ENCODE results near the gene ATP2C1. TPM values are rescaled to one million over a fixed set of nuclear protein-coding genes. Genes with fewer than 3 reads are reported as not detected.
"Not testable (repeated sequence)": the region's sequence is repeated elsewhere in the genome, so short reads cannot be mapped to it uniquely, and the experiment has no call there.

Gene ATP2C1
- total RNA-seq, 2 donors from 2014 or later: 76.8 to 81.3 TPM

GRCh38 chr3:130968221-130968620 is 74.3 kb downstream of the ATP2C1 start:
- Histone ChIP-seq H3K27ac (ENCODE audit: low read depth, low read length) (no peak overlapping the region), H3K9me3 (ENCODE audit: control insufficient read depth, low read length) (no peaks in the 10 kb centered on the region), H3K9ac (ENCODE audit: extremely low read depth, low read length, poor library complexity, severe bottlenecking) (no peak overlapping the region), H3K36me3 (ENCODE audit: control insufficient read depth, insufficient read depth, low read length) (peaks cover 50% of the 10 kb centered on the region), H3K4me1 (ENCODE audit: control insufficient read depth, insufficient read depth, low read length) (peaks cover 6% of the 10 kb centered on the region), H3K27me3 (ENCODE audit: control insufficient read depth, insufficient read depth, low read length, poor library complexity, severe bottlenecking) (no peaks in the 10 kb centered on the region), H3K4me3 (ENCODE audit: low read length) (no peak overlapping the region)
- no peaks in the 10 kb centered on the region for H3K27me3 Mint-ChIP-seq (ENCODE audit: insufficient read depth)
- DNase-seq: no peak
- H3K36me3 Mint-ChIP-seq (ENCODE audit: low read depth): peaks cover 46% of the 10 kb centered on the region
- TF ChIP-seq CTCF (conservative IDR thresholded peaks at IDR 0.05): no peak
- WGBS, 2 experiments (ENCODE audit: insufficient coverage in 1 of 2, insufficient read length in 1 of 2): 91 to 92% methylated on average over 2 to 3 of the region's 3 CpGs
- peak overlapping the region; percentile 11 for H3K27ac Mint-ChIP-seq
- H3K4me3 Mint-ChIP-seq: no peak overlapping the region
- H3K4me1 Mint-ChIP-seq: peaks cover 14% of the 10 kb centered on the region
- peaks cover 5% of the 10 kb centered on the region for H3K9me3 Mint-ChIP-seq

GRCh38 chr3:130969621-130970020 is 75.7 kb downstream of the ATP2C1 start:
- no peak for TF ChIP-seq CTCF (conservative IDR thresholded peaks at IDR 0.05)
- no peaks in the 10 kb centered on the region for H3K27me3 Mint-ChIP-seq (ENCODE audit: insufficient read depth)
- H3K36me3 Mint-ChIP-seq (ENCODE audit: low read depth): peaks cover 44% of the 10 kb centered on the region
- H3K4me3 ChIP-seq (ENCODE audit: low read length): no peak overlapping the region
- H3K9me3 Mint-ChIP-seq: peaks cover 5% of the 10 kb centered on the region
- peaks cover 7% of the 10 kb centered on the region for H3K4me1 Mint-ChIP-seq
- H3K4me3 Mint-ChIP-seq: no peak overlapping the region
- peaks cover 6% of the 10 kb centered on the region for H3K4me1 ChIP-seq (ENCODE audit: control insufficient read depth, insufficient read depth, low read length)
- H3K27ac Mint-ChIP-seq: no peak overlapping the region
- H3K36me3 ChIP-seq (ENCODE audit: control insufficient read depth, insufficient read depth, low read length): peaks cover 50% of the 10 kb centered on the region
- H3K27ac ChIP-seq (ENCODE audit: low read depth, low read length): no peak overlapping the region
- no peak overlapping the region for H3K9ac ChIP-seq (ENCODE audit: extremely low read depth, low read length, poor library complexity, severe bottlenecking)
- 100% methylated on average over 2 of the region's 2 CpGs; no CpG with 5 or more reads in 1 of the 2 experiments for WGBS, 2 experiments (ENCODE audit: insufficient coverage in 1 of 2, insufficient read length in 1 of 2)
- H3K9me3 ChIP-seq (ENCODE audit: control insufficient read depth, low read length): no peaks in the 10 kb centered on the region
- H3K27me3 ChIP-seq (ENCODE audit: control insufficient read depth, insufficient read depth, low read length, poor library complexity, severe bottlenecking): no peaks in the 10 kb centered on the region
- DNase-seq: no peak

GRCh38 chr3:130971208-130971607 is 77.3 kb downstream of the ATP2C1 start:
- H3K4me3 Mint-ChIP-seq: no peak overlapping the region
- H3K4me1 Mint-ChIP-seq: peaks cover 7% of the 10 kb centered on the region
- H3K36me3 Mint-ChIP-seq (ENCODE audit: low read depth): peaks cover 42% of the 10 kb centered on the region
- H3K27ac Mint-ChIP-seq: no peak overlapping the region
- H3K9me3 Mint-ChIP-seq: peaks cover 5% of the 10 kb centered on the region
- H3K9me3 ChIP-seq (ENCODE audit: control insufficient read depth, low read length): no peaks in the 10 kb centered on the region
- H3K9ac ChIP-seq (ENCODE audit: extremely low read depth, low read length, poor library complexity, severe bottlenecking): no peak overlapping the region
- no peak overlapping the region for H3K4me3 ChIP-seq (ENCODE audit: low read length)
- H3K27me3 ChIP-seq (ENCODE audit: control insufficient read depth, insufficient read depth, low read length, poor library complexity, severe bottlenecking): no peaks in the 10 kb centered on the region
- DNase-seq: no peak
- peaks cover 43% of the 10 kb centered on the region for H3K36me3 ChIP-seq (ENCODE audit: control insufficient read depth, insufficient read depth, low read length)
- H3K27me3 Mint-ChIP-seq (ENCODE audit: insufficient read depth): no peaks in the 10 kb centered on the region
- H3K4me1 ChIP-seq (ENCODE audit: control insufficient read depth, insufficient read depth, low read length): peaks cover 6% of the 10 kb centered on the region
- H3K27ac ChIP-seq (ENCODE audit: low read depth, low read length): no peak overlapping the region
- no peak for TF ChIP-seq CTCF (conservative IDR thresholded peaks at IDR 0.05)

- WGBS, 2 experiments (ENCODE audit: insufficient coverage in 1 of 2, insufficient read length in 1 of 2): no CpG with 5 or more reads among the region's 2 CpGs
- DNase-seq; H3K4me1 ChIP-seq (ENCODE audit: control insufficient read depth, insufficient read depth, low read length); H3K9ac ChIP-seq (ENCODE audit: extremely low read depth, low read length, poor library complexity, severe bottlenecking); H3K9me3 ChIP-seq (ENCODE audit: control insufficient read depth, low read length); H3K9me3 Mint-ChIP-seq; H3K27ac ChIP-seq (ENCODE audit: low read depth, low read length); H3K27ac Mint-ChIP-seq; H3K4me1 Mint-ChIP-seq; H3K27me3 ChIP-seq (ENCODE audit: control insufficient read depth, insufficient read depth, low read length, poor library complexity, severe bottlenecking); H3K4me3 Mint-ChIP-seq; H3K27me3 Mint-ChIP-seq (ENCODE audit: insufficient read depth); H3K4me3 ChIP-seq (ENCODE audit: low read length): not testable (repeated sequence)
- peaks cover 42% of the 10 kb centered on the region for H3K36me3 Mint-ChIP-seq (ENCODE audit: low read depth)
- peaks cover 33% of the 10 kb centered on the region for H3K36me3 ChIP-seq (ENCODE audit: control insufficient read depth, insufficient read depth, low read length)
Observed at GRCh38 chr3:130972592-130972991, 78.7 kb downstream of the ATP2C1 start.

Data from endodermal cell (in vitro differentiated cells).